ENCODE measurements around the gene PTPRN2. TPM values are rescaled to one million over a fixed set of nuclear protein-coding genes. Genes with fewer than 3 reads are reported as not detected.

PTPRN2 gene
- total RNA-seq, 2 experiments from 2014 or later: 0.70 TPM; not detected in 1

DNA sequence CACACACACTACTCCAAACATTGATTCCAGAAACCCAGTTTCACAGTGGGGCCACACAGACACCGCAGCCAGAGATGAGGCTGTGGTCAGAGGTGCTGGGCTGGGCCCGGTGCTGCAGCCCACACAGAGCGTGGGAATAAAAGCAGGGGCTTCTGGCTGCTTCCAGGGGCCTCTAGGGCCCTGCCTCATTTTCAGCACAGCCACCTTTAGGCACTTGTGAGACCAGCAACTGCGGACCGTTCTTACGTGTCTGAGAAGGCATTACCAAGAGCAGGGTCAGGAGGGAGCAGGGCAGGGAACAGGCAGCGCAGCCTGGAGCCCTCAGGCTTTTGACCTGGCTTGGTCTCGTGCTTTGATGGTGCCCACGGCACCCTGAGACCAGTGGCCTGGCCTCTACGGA lies 980.4 kb downstream of the PTPRN2 start:
- no peaks in the 10 kb centered on the region for H3K9me3 ChIP-seq (ENCODE audit: low read length)
- ChIA-PET CTCF (ENCODE audit: unreplicated experiment) (no interaction called here), POLR2A (no interaction called here)
- DNase-seq (ENCODE audit: low spot score): no peak
- no peaks in the 10 kb centered on the region for H3K36me3 ChIP-seq (ENCODE audit: insufficient read depth, low read length)
- no peak overlapping the region for H3K4me3 ChIP-seq (ENCODE audit: low read depth, low read length, poor library complexity, severe bottlenecking)
- no peak overlapping the region for H3K27ac ChIP-seq (ENCODE audit: low read depth, low read length, poor library complexity, severe bottlenecking)
- H4K20me1 ChIP-seq (ENCODE audit: insufficient read depth, low read length): no peaks in the 10 kb centered on the region
- no peaks in the 10 kb centered on the region for H3K9me2 ChIP-seq (ENCODE audit: insufficient read depth, low read length)
- intact Hi-C loops (cut with micrococcal nuclease; ENCODE audit: unreplicated experiment): no loop called here
- BruUV-seq (replicated peaks): no TSS peak
- H2AFZ ChIP-seq (ENCODE audit: low read length): no peak overlapping the region
- TF ChIP-seq, protein P1, sequence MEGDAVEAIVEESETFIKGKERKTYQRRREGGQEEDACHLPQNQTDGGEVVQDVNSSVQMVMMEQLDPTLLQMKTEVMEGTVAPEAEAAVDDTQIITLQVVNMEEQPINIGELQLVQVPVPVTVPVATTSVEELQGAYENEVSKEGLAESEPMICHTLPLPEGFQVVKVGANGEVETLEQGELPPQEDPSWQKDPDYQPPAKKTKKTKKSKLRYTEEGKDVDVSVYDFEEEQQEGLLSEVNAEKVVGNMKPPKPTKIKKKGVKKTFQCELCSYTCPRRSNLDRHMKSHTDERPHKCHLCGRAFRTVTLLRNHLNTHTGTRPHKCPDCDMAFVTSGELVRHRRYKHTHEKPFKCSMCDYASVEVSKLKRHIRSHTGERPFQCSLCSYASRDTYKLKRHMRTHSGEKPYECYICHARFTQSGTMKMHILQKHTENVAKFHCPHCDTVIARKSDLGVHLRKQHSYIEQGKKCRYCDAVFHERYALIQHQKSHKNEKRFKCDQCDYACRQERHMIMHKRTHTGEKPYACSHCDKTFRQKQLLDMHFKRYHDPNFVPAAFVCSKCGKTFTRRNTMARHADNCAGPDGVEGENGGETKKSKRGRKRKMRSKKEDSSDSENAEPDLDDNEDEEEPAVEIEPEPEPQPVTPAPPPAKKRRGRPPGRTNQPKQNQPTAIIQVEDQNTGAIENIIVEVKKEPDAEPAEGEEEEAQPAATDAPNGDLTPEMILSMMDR (conservative IDR thresholded peaks at IDR 0.05; ENCODE audit: low read length): no peak
- TF ChIP-seq EZH2phosphoT487 (IDR thresholded peaks at IDR 0.05; ENCODE audit: borderline replicate concordance, low read depth, low read length): no peak
- no peak overlapping the region for H3K4me2 ChIP-seq (ENCODE audit: low read length)
- H3K4me1 ChIP-seq (ENCODE audit: insufficient read depth, low read length, poor library complexity, severe bottlenecking): no peaks in the 10 kb centered on the region
- H3K79me2 ChIP-seq (ENCODE audit: insufficient read depth, low read depth, low read length): no peaks in the 10 kb centered on the region

DNA sequence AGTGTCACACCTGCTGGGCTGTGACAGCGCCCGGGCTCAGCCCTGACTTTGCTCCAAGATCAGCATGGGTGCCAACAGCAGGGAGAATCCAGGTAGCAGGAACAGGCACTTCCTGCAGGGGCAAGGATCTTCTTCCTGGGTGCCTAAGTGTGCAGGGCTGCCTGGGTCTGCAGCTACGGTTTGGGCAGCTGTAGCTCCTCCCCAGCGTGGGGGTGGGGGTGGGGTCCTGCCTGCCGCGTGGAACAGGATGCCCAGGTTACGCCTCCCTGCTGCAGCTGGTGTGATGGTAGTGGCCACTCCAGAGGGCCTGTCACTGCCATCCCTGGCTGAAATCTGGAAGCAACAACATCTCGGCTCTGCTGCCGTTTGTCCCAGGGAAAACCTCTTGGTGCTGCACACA lies 981.5 kb downstream of the PTPRN2 start:
- CTCF ChIA-PET (ENCODE audit: unreplicated experiment): no interaction called here
- Histone ChIP-seq H3K9me2 (ENCODE audit: insufficient read depth, low read length) (no peaks in the 10 kb centered on the region), H3K4me3 (ENCODE audit: low read depth, low read length, poor library complexity, severe bottlenecking) (no peak overlapping the region), H3K79me2 (ENCODE audit: insufficient read depth, low read depth, low read length) (no peaks in the 10 kb centered on the region), H2AFZ (ENCODE audit: low read length) (no peak overlapping the region), H3K9me3 (ENCODE audit: low read length) (no peaks in the 10 kb centered on the region), H4K20me1 (ENCODE audit: insufficient read depth, low read length) (no peaks in the 10 kb centered on the region), H3K36me3 (ENCODE audit: insufficient read depth, low read length) (no peaks in the 10 kb centered on the region), H3K4me2 (ENCODE audit: low read length) (no peak overlapping the region), H3K4me1 (ENCODE audit: insufficient read depth, low read length, poor library complexity, severe bottlenecking) (no peaks in the 10 kb centered on the region), H3K27ac (ENCODE audit: low read depth, low read length, poor library complexity, severe bottlenecking) (no peak overlapping the region)
- BruUV-seq (replicated peaks): no TSS peak
- POLR2A ChIA-PET: no interaction called here
- no peak for DNase-seq (ENCODE audit: low spot score)
- TF ChIP-seq, protein P1 (conservative IDR thresholded peaks at IDR 0.05; ENCODE audit: low read length): no peak
- intact Hi-C loops (cut with micrococcal nuclease; ENCODE audit: unreplicated experiment): no loop called here

DNA sequence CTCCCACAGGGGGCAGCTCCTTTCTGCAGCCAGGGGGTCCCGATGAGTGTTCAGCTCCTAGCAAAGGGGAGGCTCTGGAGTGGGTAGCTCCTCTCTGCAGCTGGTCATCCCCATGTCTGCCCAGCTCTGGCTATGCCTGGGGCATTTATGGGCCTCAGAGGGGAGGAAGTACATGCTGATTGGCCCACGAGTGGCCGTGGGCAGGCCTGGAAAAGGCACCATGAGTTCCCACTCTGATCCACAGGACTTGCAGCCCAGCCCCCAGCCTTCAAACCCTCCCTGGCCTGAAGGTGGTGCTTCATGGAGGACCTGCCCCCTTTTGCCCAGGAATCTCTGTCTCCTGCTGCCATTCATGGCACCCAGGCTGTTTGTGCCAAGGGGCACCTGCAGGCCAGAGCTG lies 982.0 kb downstream of the PTPRN2 start:
- no peak overlapping the region for H3K27ac ChIP-seq (ENCODE audit: low read depth, low read length, poor library complexity, severe bottlenecking)
- no peak for TF ChIP-seq EZH2phosphoT487 (IDR thresholded peaks at IDR 0.05; ENCODE audit: borderline replicate concordance, low read depth, low read length)
- TF ChIP-seq, protein P1 (conservative IDR thresholded peaks at IDR 0.05; ENCODE audit: low read length): no peak
- intact Hi-C loops (cut with micrococcal nuclease; ENCODE audit: unreplicated experiment): no loop called here
- H4K20me1 ChIP-seq (ENCODE audit: insufficient read depth, low read length): no peaks in the 10 kb centered on the region
- ChIA-PET POLR2A (no interaction called here), CTCF (ENCODE audit: unreplicated experiment) (no interaction called here)
- DNase-seq (ENCODE audit: low spot score): no peak
- no TSS peak for BruUV-seq (replicated peaks)
- H3K36me3 ChIP-seq (ENCODE audit: insufficient read depth, low read length): no peaks in the 10 kb centered on the region
- H3K4me2 ChIP-seq (ENCODE audit: low read length): no peak overlapping the region
- no peaks in the 10 kb centered on the region for H3K9me3 ChIP-seq (ENCODE audit: low read length)
- no peaks in the 10 kb centered on the region for H3K9me2 ChIP-seq (ENCODE audit: insufficient read depth, low read length)
- H3K4me1 ChIP-seq (ENCODE audit: insufficient read depth, low read length, poor library complexity, severe bottlenecking): no peaks in the 10 kb centered on the region
- no peak overlapping the region for H3K4me3 ChIP-seq (ENCODE audit: low read depth, low read length, poor library complexity, severe bottlenecking)
- H2AFZ ChIP-seq (ENCODE audit: low read length): no peak overlapping the region
- H3K79me2 ChIP-seq (ENCODE audit: insufficient read depth, low read depth, low read length): no peaks in the 10 kb centered on the region

Measured in OCI-LY7 (cell line).